Hepatocyte (in vitro differentiated cells): ENCODE measurements around the gene CHRD.

Experiments used
- EZH2 ChIP-seq: fragments of 200-600 bp; sonication (generic); IDR thresholded peaks from 2 replicates; pipeline ENCODE4 v1.6.1; 2016; ENCODE audit warnings: antibody characterized with exemption, mild to moderate bottlenecking, borderline replicate concordance
- TF ChIP-seq, protein P1 (sequence below): fragments of 200-600 bp; sonication (generic); IDR thresholded peaks from 2 replicates; pipeline ENCODE4 v1.5.1; 2016; ENCODE audit warnings: antibody characterized with exemption, mild to moderate bottlenecking; ENCODE audit not compliant: poor library complexity

DNA sequence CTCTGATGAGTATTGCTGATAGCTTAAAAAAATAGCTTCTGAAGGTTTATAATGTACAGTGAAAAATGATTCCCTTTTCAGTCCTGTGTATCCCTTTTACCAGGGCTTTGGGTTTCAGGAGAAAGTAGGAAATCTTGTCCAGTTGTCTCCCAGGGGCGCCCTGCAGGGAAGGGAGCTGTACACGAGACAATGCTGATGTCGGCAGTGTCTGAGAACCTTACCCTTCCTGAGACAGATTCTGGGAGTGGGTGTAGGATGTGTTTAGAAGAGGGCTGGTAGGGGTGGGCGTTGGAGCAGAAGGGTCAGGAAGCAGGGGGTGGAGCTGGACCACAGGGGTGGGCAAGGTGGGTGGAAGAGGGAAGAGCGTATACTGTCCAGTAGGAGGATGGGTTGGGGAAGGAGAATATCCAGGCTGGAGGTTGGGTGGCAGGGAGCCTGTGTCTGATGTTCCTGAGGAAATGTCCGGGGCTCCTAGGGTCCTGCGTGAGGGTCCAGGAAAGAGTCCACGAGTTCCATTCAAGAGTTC lies 7.5 kb upstream of the CHRD start:
- TF ChIP-seq, protein P1, sequence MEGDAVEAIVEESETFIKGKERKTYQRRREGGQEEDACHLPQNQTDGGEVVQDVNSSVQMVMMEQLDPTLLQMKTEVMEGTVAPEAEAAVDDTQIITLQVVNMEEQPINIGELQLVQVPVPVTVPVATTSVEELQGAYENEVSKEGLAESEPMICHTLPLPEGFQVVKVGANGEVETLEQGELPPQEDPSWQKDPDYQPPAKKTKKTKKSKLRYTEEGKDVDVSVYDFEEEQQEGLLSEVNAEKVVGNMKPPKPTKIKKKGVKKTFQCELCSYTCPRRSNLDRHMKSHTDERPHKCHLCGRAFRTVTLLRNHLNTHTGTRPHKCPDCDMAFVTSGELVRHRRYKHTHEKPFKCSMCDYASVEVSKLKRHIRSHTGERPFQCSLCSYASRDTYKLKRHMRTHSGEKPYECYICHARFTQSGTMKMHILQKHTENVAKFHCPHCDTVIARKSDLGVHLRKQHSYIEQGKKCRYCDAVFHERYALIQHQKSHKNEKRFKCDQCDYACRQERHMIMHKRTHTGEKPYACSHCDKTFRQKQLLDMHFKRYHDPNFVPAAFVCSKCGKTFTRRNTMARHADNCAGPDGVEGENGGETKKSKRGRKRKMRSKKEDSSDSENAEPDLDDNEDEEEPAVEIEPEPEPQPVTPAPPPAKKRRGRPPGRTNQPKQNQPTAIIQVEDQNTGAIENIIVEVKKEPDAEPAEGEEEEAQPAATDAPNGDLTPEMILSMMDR: no peak
- TF ChIP-seq EZH2: no peak
